ENCODE data around the gene PDHX. TPM values are rescaled to one million over a fixed set of nuclear protein-coding genes. Genes with fewer than 3 reads are reported as not detected.

The PDHX gene
- total RNA-seq, 2 experiments from 2014 or later = 17.3 to 17.4 TPM

- no peak for DNase-seq
- H3K4me1 ChIP-seq (ENCODE audit: insufficient read depth, low read length) = no peaks in the 10 kb centered on the region
- no peak for ATAC-seq (ENCODE audit: poor library complexity)
- Mint-ChIP-seq H3K9me3 (no peaks in the 10 kb centered on the region), H3K4me3 (no peak overlapping the region), H3K36me3 (ENCODE audit: low read depth) (peaks cover 51% of the 10 kb centered on the region), H3K27ac (no peak overlapping the region), H3K4me1 (ENCODE audit: low read depth) (peaks cover 6% of the 10 kb centered on the region), H3K27me3 (no peaks in the 10 kb centered on the region)
- no peak overlapping the region for H3K27ac ChIP-seq (ENCODE audit: low read depth in 1 of 2, low read length in 2 of 2)
- no peak overlapping the region for H3K4me3 ChIP-seq (ENCODE audit: low read length)
- H3K27me3 ChIP-seq (ENCODE audit: control insufficient read depth in 1 of 2, insufficient read depth in 2 of 2, low read length in 2 of 2) = no peaks in the 10 kb centered on the region
- peaks cover 11% of the 10 kb centered on the region for H3K36me3 ChIP-seq (ENCODE audit: insufficient read depth, low read length)
- intact Hi-C loops (cut with DNase I, micrococcal nuclease) = no loop called here
- no peaks in the 10 kb centered on the region for H3K9me3 ChIP-seq (ENCODE audit: control insufficient read depth in 1 of 2, insufficient read depth in 1 of 2, low read length in 2 of 2)
- ChIA-PET POLR2A (no interaction called here), CTCF (no interaction called here)
- no peak for TF ChIP-seq CTCF (IDR thresholded peaks at IDR 0.05)
Measured at GRCh38 chr11:34990916-34991315, 74.5 kb downstream of the PDHX start.

- Histone ChIP-seq H3K27me3 (ENCODE audit: control insufficient read depth in 1 of 2, insufficient read depth in 2 of 2, low read length in 2 of 2) (no peaks in the 10 kb centered on the region), H3K27ac (ENCODE audit: low read depth in 1 of 2, low read length in 2 of 2) (no peak overlapping the region), H3K4me1 (ENCODE audit: insufficient read depth, low read length) (no peaks in the 10 kb centered on the region), H3K4me3 (ENCODE audit: low read length) (no peak overlapping the region), H3K9me3 (ENCODE audit: control insufficient read depth in 1 of 2, insufficient read depth in 1 of 2, low read length in 2 of 2) (no peaks in the 10 kb centered on the region), H3K36me3 (ENCODE audit: insufficient read depth, low read length) (peaks cover 5% of the 10 kb centered on the region)
- Mint-ChIP-seq H3K9me3 (no peaks in the 10 kb centered on the region), H3K4me1 (ENCODE audit: low read depth) (peaks cover 22% of the 10 kb centered on the region), H3K36me3 (ENCODE audit: low read depth) (peaks cover 21% of the 10 kb centered on the region), H3K4me3 (no peak overlapping the region), H3K27me3 (no peaks in the 10 kb centered on the region), H3K27ac (no peak overlapping the region)
- ChIA-PET POLR2A (interaction anchor here (0.7 to 1.2 kb wide), 3 partner anchors 136 to 171 kb away, joined by 3 to 4 read pairs (median 4); partner anchors contain the start of gene CD44), CTCF (no interaction called here)
- intact Hi-C loops (cut with DNase I, micrococcal nuclease) = loop anchor here in 1 of 2 experiments (5.0 kb wide), 4 partner anchors 68 to 187 kb away; partner anchors contain the start of gene CD44
- TF ChIP-seq CTCF (IDR thresholded peaks at IDR 0.05) = no peak
- DNase-seq (no peak), ATAC-seq (ENCODE audit: poor library complexity) (no peak)
Measured at GRCh38 chr11:34994854-34995253, 78.4 kb downstream of the PDHX start.

DNA sequence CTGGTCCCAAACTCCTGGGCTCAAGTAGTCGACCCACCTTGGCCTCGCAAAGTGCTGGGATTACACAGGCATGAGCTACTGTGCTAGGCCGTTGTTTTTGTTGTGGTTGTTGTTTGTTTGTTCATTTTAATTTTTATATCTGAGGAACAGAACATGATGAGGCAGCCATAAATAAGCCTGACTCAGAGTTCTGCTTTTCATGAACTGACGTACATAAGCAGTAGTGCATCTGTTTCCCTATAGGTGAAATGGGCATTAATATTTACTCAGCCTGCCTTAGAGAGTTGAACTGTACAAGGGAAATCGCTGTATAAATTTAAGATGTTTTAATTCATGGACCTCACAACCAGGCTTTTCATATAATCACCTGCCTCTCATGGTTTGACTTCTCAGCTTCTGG, 80.5 kb downstream of the PDHX start:
- peaks cover 5% of the 10 kb centered on the region for H3K36me3 ChIP-seq (ENCODE audit: insufficient read depth, low read length)
- no peaks in the 10 kb centered on the region for H3K4me1 ChIP-seq (ENCODE audit: insufficient read depth, low read length)
- DNase-seq = no peak
- no peaks in the 10 kb centered on the region for H3K9me3 ChIP-seq (ENCODE audit: control insufficient read depth in 1 of 2, insufficient read depth in 1 of 2, low read length in 2 of 2)
- no peak for TF ChIP-seq CTCF (IDR thresholded peaks at IDR 0.05)
- intact Hi-C loops (cut with DNase I, micrococcal nuclease) = loop anchor here in 1 of 2 experiments (2.0 to 5.0 kb wide), 6 partner anchors 70 to 396 kb away; partner anchors contain the start of gene CD44
- no peak overlapping the region for H3K27ac ChIP-seq (ENCODE audit: low read depth in 1 of 2, low read length in 2 of 2)
- Mint-ChIP-seq H3K9me3 (no peaks in the 10 kb centered on the region), H3K36me3 (ENCODE audit: low read depth) (peaks cover 10% of the 10 kb centered on the region), H3K4me3 (no peak overlapping the region), H3K4me1 (ENCODE audit: low read depth) (peaks cover 36% of the 10 kb centered on the region), H3K27me3 (no peaks in the 10 kb centered on the region), H3K27ac (no peak overlapping the region)
- no peak for ATAC-seq (ENCODE audit: poor library complexity)
- no peaks in the 10 kb centered on the region for H3K27me3 ChIP-seq (ENCODE audit: control insufficient read depth in 1 of 2, insufficient read depth in 2 of 2, low read length in 2 of 2)
- ChIA-PET POLR2A (interaction anchor here (0.6 kb wide), 2 partner anchors 36 to 192 kb away, joined by 3 read pairs; no protein-coding TSS in a partner anchor), CTCF (interaction anchor here (1.8 kb wide), 1 partner anchor 14 kb away, joined by 4 read pairs; no protein-coding TSS in a partner anchor)
- no peak overlapping the region for H3K4me3 ChIP-seq (ENCODE audit: low read length)

Data from CD4-positive, alpha-beta T cell (primary cell).